Thyroid gland (tissue), 4 donors: ENCODE results near the gene NMT1. TPM values are rescaled to one million over a fixed set of nuclear protein-coding genes. Genes with fewer than 3 reads are reported as not detected.

ENCODE experiments used
- DNase-seq, 2 donors: peaks; one replicate each; pipeline ENCODE4 v3.0.0-alpha.2; 2019
- H3K27ac ChIP-seq, 3 donors: fragments of 200-600 bp; sonication (generic); 1 replicate in 2 of 3; 2 replicates in 1 of 3; pipeline ENCODE4 v1.5.1; 2016 to 2019; ENCODE audit warnings: mild to moderate bottlenecking in 1 of 3, moderate library complexity in 1 of 3
- H3K27me3 ChIP-seq: fragments of 200-600 bp; sonication (generic); one replicate; pipeline ENCODE4 v1.5.1; 2019
- H3K36me3 ChIP-seq, 2 donors: fragments of 200-600 bp; sonication (generic); one replicate each; pipeline ENCODE4 v1.5.1; 2016 to 2019
- H3K4me1 ChIP-seq, 2 donors: fragments of 200-600 bp; sonication (generic); one replicate each; pipeline ENCODE4 v1.5.1; 2017 to 2019
- H3K4me3 ChIP-seq, 3 donors: fragments of 200-600 bp; sonication (generic); replicated peaks in 1 of 3; 1 replicate in 2 of 3; 2 replicates in 1 of 3; pipeline ENCODE4 v1.5.1; 2016; ENCODE audit warnings: mild to moderate bottlenecking in 1 of 3
- H3K9me3 ChIP-seq: fragments of 200-600 bp; sonication (generic); one replicate; pipeline ENCODE4 v1.5.1; 2017
- CTCF ChIP-seq, 6 experiments: fragments of 200-600 bp in 3 of 6; fragments of 450-650 bp in 3 of 6; sonication (generic) in 3 of 6; IDR thresholded peaks; one replicate each; pipeline ENCODE4 v1.5.1; 2016 to 2019; ENCODE audit warnings: antibody characterized with exemption in 6 of 6, mild to moderate bottlenecking in 2 of 6, inconsistent platforms in 1 of 6, moderate library complexity in 1 of 6
- POLR2A ChIP-seq, 2 donors: fragments of 450-650 bp; IDR thresholded peaks; one replicate each; pipeline ENCODE4 v1.6.1; 2017; ENCODE audit warnings: antibody characterized with exemption in 2 of 2, mild to moderate bottlenecking in 2 of 2, moderate library complexity in 1 of 2
- WGBS, 2 donors: methylation state at CpG; one replicate each; pipeline ENCODE4 v1.1.5; 2017; 5-methylcytosine and 5-hydroxymethylcytosine counted together
- intact Hi-C: fragments of 100-400 bp; cut with DNase I; formaldehyde crosslinking; loops from one replicate; pipeline ENCODE4 v1.15.1; 2023
- total RNA-seq, 4 donors: library from RNA; depleted of rRNA; stranded (reverse); fragments of >200 nt; gene quantifications; one replicate each; pipeline ENCODE4 v1.2.3, GENCODE V29; 2016

The NMT1 gene
- total RNA-seq, 4 donors from 2014 or later: 71.7 to 98.9 (median 85.2) TPM

- Histone ChIP-seq H3K4me1 (peaks cover 17 to 42% of the 10 kb centered on the region in 2 donors), H3K27me3 (no peaks in the 10 kb centered on the region), H3K4me3 (no peak overlapping the region), H3K36me3 (peaks cover 0 to 5% of the 10 kb centered on the region in 2 donors), H3K9me3 (no peaks in the 10 kb centered on the region), H3K27ac (peak overlapping the region in 1 of 3 donors; percentile 17)
- intact Hi-C loops: no loop called here
- TF ChIP-seq CTCF (IDR thresholded peaks at IDR 0.05) (no peak), POLR2A (IDR thresholded peaks at IDR 0.05) (no peak)
- WGBS, 2 donors: 90 to 92% methylated on average over 5 of the region's 5 CpGs
- DNase-seq: no peak
Measured at GRCh38 chr17:45073414-45074070, 12.4 kb downstream of the NMT1 start.

GRCh38 chr17:45077643-45078042 is 16.5 kb downstream of the NMT1 start:
- Histone ChIP-seq H3K4me3 (no peak overlapping the region), H3K27ac (no peak overlapping the region), H3K27me3 (no peaks in the 10 kb centered on the region), H3K9me3 (no peaks in the 10 kb centered on the region), H3K4me1 (peaks cover 11 to 21% of the 10 kb centered on the region in 2 donors), H3K36me3 (peaks cover 14 to 16% of the 10 kb centered on the region in 2 donors)
- WGBS, 2 donors: 80 to 92% methylated on average over 3 of the region's 3 CpGs
- DNase-seq: no peak
- TF ChIP-seq POLR2A (IDR thresholded peaks at IDR 0.05): no peak
- no peak for TF ChIP-seq CTCF (IDR thresholded peaks at IDR 0.05)
- intact Hi-C loops: no loop called here

DNA sequence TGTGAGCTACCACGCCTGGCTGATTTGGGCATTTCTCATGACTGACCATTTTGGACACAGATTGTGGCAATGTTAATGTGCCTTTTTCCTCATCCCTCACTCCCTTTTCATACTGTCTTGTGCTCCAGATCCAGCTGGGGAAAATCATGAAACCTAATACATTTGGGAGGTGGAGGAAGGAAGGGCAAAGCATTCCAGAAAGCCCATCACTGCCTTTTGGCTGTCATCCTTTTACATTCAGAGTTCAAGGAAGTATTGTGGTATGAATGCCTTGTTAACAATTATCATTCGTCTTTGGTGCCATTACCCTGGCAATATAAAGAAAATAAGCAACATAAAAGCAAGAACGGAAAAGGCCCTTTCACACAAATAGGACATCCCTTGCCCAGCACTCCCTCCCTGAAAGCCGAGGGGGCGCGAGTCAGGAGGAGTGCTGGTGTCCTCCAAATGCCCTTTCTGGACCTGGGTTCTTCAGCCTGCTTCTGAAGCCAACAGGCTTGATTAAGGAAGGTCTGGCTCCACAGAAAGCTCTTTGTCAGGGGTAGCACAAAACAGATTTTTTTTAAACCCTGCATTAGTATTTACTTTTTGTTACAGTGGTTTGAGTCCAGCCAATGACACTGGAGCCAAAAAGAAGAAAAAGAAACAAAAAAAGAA is 20.1 kb downstream of the NMT1 start:
- 88 to 93% methylated on average over 6 of the region's 6 CpGs for WGBS, 2 donors
- peaks cover 31% of the 10 kb centered on the region in 2 donors for H3K36me3 ChIP-seq
- peaks cover 12 to 18% of the 10 kb centered on the region in 2 donors for H3K4me1 ChIP-seq
- H3K27ac ChIP-seq: no peak overlapping the region
- H3K27me3 ChIP-seq: no peaks in the 10 kb centered on the region
- TF ChIP-seq CTCF (IDR thresholded peaks at IDR 0.05): no peak
- TF ChIP-seq POLR2A (IDR thresholded peaks at IDR 0.05): no peak
- DNase-seq: no peak
- H3K4me3 ChIP-seq: no peak overlapping the region
- intact Hi-C loops: no loop called here
- H3K9me3 ChIP-seq: no peaks in the 10 kb centered on the region

DNA sequence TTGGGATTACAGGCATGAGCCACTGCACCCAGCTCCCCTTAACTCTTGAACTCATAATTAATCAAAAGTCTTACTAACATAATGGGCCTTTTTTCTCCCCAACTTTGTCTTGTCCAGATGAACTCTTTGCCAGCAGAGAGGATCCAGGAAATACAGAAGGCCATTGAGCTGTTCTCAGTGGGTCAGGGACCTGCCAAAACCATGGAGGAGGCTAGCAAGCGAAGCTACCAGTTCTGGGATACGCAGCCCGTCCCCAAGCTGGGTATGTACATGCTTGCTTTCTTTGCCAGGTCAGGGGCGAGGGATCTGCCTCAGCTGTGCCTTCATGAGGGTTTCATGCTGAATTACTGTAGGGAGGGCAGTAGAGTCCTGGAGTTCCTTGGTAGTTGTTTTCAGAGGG is 25.3 kb downstream of the NMT1 start:
- WGBS, 2 donors: 93 to 96% methylated on average over 4 of the region's 4 CpGs
- DNase-seq: no peak
- TF ChIP-seq POLR2A (IDR thresholded peaks at IDR 0.05) (no peak), CTCF (IDR thresholded peaks at IDR 0.05) (no peak)
- Histone ChIP-seq H3K9me3 (no peaks in the 10 kb centered on the region), H3K36me3 (peaks cover 29 to 46% of the 10 kb centered on the region in 2 donors), H3K27me3 (no peaks in the 10 kb centered on the region), H3K4me1 (peaks cover 31% of the 10 kb centered on the region in 2 donors), H3K27ac (peak overlapping the region; percentile 81 to 90 (median 82)), H3K4me3 (no peak overlapping the region)
- intact Hi-C loops: no loop called here

DNA sequence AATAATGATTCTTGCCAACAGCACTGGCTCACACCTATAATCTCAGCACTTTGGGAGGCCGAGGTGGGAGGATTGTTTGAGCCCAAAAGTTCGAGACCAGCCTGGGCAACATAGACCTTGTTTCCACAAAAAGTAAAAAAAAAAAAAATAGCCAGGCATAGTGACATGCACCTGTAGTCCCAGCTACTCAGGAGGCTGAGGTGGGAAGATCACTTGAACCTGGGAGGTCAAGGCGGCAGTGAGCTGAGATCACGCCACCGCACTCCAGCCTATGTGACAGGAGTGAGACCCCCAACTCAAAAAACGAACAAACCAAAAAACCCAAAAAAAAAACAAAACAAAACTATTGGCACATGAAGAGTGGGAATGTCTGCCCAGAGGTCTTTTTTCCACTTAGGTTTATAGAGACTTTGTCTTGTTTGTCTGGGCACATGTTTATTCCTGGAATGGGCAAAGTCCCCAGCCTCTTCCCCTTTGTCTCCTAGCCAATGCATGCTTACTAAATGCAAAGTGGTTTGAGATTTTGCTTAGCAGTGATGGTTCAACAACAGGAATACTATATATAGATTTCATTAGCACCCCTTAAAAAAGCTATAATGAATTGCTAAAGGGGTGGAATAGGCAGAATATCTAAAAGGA is 25.9 kb downstream of the NMT1 start:
- no peak for DNase-seq
- intact Hi-C loops: no loop called here
- Histone ChIP-seq H3K27ac (peak overlapping the region; percentile 81 to 90 (median 82)), H3K36me3 (peaks cover 26 to 43% of the 10 kb centered on the region in 2 donors), H3K9me3 (no peaks in the 10 kb centered on the region), H3K4me1 (peaks cover 31 to 36% of the 10 kb centered on the region in 2 donors), H3K4me3 (no peak overlapping the region), H3K27me3 (no peaks in the 10 kb centered on the region)
- no peak for TF ChIP-seq POLR2A (IDR thresholded peaks at IDR 0.05)
- TF ChIP-seq CTCF (IDR thresholded peaks at IDR 0.05): no peak
- 85 to 91% methylated on average over 6 of the region's 6 CpGs for WGBS, 2 donors
